Measurements from ENCODE around the gene RPN2.

RPN2 gene

GRCh38 chr20:37198932-37199660 is 20.0 kb downstream of the RPN2 start:
- peaks cover 13% of the 10 kb centered on the region for H3K4me1 ChIP-seq
- H3K27me3 ChIP-seq, result no peaks in the 10 kb centered on the region
- peaks cover 76% of the 10 kb centered on the region for H3K36me3 ChIP-seq
- no peak for DNase-seq
- TF ChIP-seq CTCF (IDR thresholded peaks at IDR 0.05; ENCODE audit: low read depth, low read length), result no peak
- no peak overlapping the region for H3K4me3 ChIP-seq (ENCODE audit: low read depth, low read length)
- no peaks in the 10 kb centered on the region for H3K9me3 ChIP-seq

DNA sequence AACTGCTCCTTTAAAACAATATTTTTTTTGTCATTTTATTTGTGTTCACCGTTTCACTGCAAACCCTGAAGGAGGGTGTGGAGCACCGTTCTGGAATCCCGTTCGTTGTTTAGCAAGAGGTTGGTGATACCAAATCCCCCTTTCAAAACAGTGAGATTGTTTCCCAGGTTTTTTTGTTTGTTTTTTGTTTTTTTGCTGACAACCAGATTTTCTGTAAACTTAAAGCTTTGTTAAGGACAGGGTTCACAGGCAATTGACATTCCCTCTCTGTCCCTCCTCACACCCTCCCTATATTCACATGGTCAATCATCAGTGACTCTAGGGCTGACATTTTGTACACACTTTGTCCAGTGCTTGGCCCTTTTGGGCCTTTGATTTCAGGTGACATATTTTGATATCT is 21.2 kb downstream of the RPN2 start:
- Histone ChIP-seq H3K36me3 (peaks cover 87% of the 10 kb centered on the region), H3K4me3 (ENCODE audit: low read depth, low read length) (no peak overlapping the region), H3K4me1 (peaks cover 13% of the 10 kb centered on the region), H3K9me3 (no peaks in the 10 kb centered on the region), H3K27me3 (no peaks in the 10 kb centered on the region)
- DNase-seq, result no peak
- TF ChIP-seq CTCF (IDR thresholded peaks at IDR 0.05; ENCODE audit: low read depth, low read length), result no peak

DNA sequence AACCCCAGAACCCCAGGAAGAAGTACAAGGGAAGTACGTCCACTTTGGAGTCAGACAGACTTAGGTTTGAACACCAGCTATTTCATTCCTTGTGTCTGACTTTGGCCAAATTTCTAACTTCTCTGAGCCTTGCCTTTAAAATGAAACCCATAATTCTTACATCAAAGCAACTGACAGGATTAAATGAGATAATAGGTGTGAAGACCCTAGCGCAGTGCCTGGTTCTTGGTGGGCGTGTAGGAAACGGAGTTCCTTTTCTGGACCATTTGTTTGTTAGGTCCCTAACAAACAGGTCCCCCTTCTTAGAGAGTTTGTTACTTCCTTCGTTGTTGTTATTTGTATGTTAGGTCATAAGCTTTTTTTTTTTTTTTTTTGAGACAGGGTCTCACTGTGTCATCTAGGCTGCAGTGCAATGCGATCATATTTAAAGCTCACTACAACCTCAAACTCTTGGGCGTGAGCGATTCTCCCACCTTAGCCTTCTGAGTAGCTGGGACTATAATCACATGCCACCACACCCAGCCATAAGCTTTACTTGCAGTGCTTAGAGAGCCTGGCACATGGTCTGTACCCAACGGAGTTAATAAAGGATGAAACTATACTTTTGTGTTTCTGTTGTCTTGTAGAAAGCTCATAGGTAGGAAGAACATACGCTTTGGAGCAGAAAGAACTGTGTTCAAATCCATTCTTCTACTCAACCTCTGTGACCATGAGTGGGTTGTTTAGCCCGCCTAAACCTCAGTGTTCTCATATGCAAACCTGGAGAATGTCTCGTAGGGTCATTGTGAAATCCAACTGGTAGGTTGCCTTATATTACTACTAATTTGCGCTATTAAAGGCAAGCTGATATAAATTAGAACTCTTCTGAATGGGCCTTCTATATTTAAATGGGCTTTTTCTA is 22.0 kb downstream of the RPN2 start:
- Histone ChIP-seq H3K4me3 (ENCODE audit: low read depth, low read length) (no peak overlapping the region), H3K9me3 (no peaks in the 10 kb centered on the region), H3K27me3 (no peaks in the 10 kb centered on the region), H3K4me1 (peaks cover 13% of the 10 kb centered on the region), H3K36me3 (peaks cover 93% of the 10 kb centered on the region)
- no peak for TF ChIP-seq CTCF (IDR thresholded peaks at IDR 0.05; ENCODE audit: low read depth, low read length)
- DNase-seq, result no peak

DNA sequence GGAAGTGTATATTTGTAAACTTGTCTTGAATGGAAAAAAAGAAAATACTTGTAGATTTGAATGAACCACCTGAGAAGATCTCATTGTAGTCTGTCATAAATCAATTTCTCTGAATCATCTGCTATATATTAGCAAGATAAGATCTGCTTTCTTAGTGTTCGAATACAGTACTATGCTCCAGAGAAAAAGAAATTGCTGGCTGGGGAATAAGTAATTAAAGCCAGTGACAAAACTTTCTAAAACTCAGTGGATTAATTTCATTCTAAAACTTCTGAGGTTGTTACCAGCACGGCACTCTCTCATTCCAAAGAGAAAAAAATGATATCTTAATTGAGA is 22.7 kb downstream of the RPN2 start:
- no peak overlapping the region for H3K4me3 ChIP-seq (ENCODE audit: low read depth, low read length)
- no peak for TF ChIP-seq CTCF (IDR thresholded peaks at IDR 0.05; ENCODE audit: low read depth, low read length)
- no peak for DNase-seq

GRCh38 chr20:37202267-37202943 is 23.3 kb downstream of the RPN2 start:
- peaks cover 93% of the 10 kb centered on the region for H3K36me3 ChIP-seq
- H3K4me1 ChIP-seq, result peaks cover 13% of the 10 kb centered on the region
- no peak overlapping the region for H3K4me3 ChIP-seq (ENCODE audit: low read depth, low read length)
- H3K9me3 ChIP-seq, result no peaks in the 10 kb centered on the region
- peak; percentile 91 for TF ChIP-seq CTCF (IDR thresholded peaks at IDR 0.05; ENCODE audit: low read depth, low read length)
- peak; percentile 43 for DNase-seq
- no peaks in the 10 kb centered on the region for H3K27me3 ChIP-seq

More for the DNA sequence above, 22.7 kb downstream of the RPN2 start:
- Histone ChIP-seq H3K9me3 (no peaks in the 10 kb centered on the region), H3K36me3 (peaks cover 93% of the 10 kb centered on the region), H3K27me3 (no peaks in the 10 kb centered on the region), H3K4me1 (peaks cover 13% of the 10 kb centered on the region)
